Gastrocnemius medialis (tissue), 4 donors: ENCODE measurements around the gene RNF151. TPM values are rescaled to one million over a fixed set of nuclear protein-coding genes. Genes with fewer than 3 reads are reported as not detected.
A peak's percentile ranks its signal among the peaks of the same experiment; 100 is the strongest.

Source experiments
- ATAC-seq, 2 donors: fragments of 150-250 bp; one replicate each; pipeline ENCODE4 v1.9.1; 2016
- DNase-seq, 2 donors: peaks; one replicate each; pipeline ENCODE4 v3.0.0-alpha.2; 2019
- H3K27ac ChIP-seq, 4 donors: fragments of 200-600 bp; sonication (generic); 1 replicate in 1 of 4; 2 replicates in 3 of 4; pipeline ENCODE4 v1.5.1; 2016 to 2018; ENCODE audit warnings: mild to moderate bottlenecking in 2 of 4, moderate library complexity in 1 of 4
- H3K27me3 ChIP-seq, 3 donors: fragments of 200-600 bp; sonication (generic) in 2 of 3; 1 replicate in 1 of 3; 2 replicates in 2 of 3; pipeline versions ENCODE4 v1.5.1 to v1.6.0; 2016 to 2019; ENCODE audit warnings: mild to moderate bottlenecking in 1 of 3, moderate library complexity in 1 of 3
- H3K36me3 ChIP-seq, 2 donors: fragments of 200-600 bp; sonication (generic) in 1 of 2; one replicate each; pipeline ENCODE4 v1.5.1; 2017 to 2018
- H3K4me1 ChIP-seq, 2 donors: fragments of 200-600 bp; sonication (generic) in 1 of 2; one replicate each; pipeline ENCODE4 v1.5.1; 2016 to 2017; ENCODE audit warnings: mild to moderate bottlenecking in 2 of 2
- H3K4me3 ChIP-seq, 4 donors: fragments of 200-600 bp; sonication (generic) in 3 of 4; 1 replicate in 1 of 4; 2 replicates in 3 of 4; pipeline ENCODE4 v1.5.1; 2016 to 2019; ENCODE audit warnings: mild to moderate bottlenecking in 2 of 4
- H3K9me3 ChIP-seq, 3 donors: fragments of 200-600 bp; sonication (generic) in 2 of 3; 1 replicate in 1 of 3; 2 replicates in 2 of 3; pipeline ENCODE4 v1.5.1; 2016 to 2019
- CTCF ChIP-seq, 5 experiments: fragments of 450-650 bp in 3 of 5; fragments of 200-600 bp in 2 of 5; sonication (generic) in 2 of 5; IDR thresholded peaks in 4 of 5; conservative IDR thresholded peaks in 1 of 5; 1 replicate in 4 of 5; 2 replicates in 1 of 5; pipeline ENCODE4 v1.5.1; 2016 to 2019; ENCODE audit warnings: antibody characterized with exemption in 5 of 5, mild to moderate bottlenecking in 3 of 5, moderate library complexity in 3 of 5
- POLR2A ChIP-seq, 2 donors: fragments of 450-650 bp; IDR thresholded peaks; one replicate each; pipeline ENCODE4 v1.6.1; 2017; ENCODE audit warnings: antibody characterized with exemption in 2 of 2, mild to moderate bottlenecking in 2 of 2, moderate library complexity in 2 of 2
- in situ Hi-C, 4 donors: fragments of 200-750 bp; cut with MboI; loops; one replicate each; pipeline versions ENCODE4 v1.15.0 to v1.8.0; 2017; ENCODE audit warnings: low sequenced_read_pairs in 4 of 4
- intact Hi-C: fragments of 100-400 bp; cut with DNase I; formaldehyde crosslinking; loops from one replicate; pipeline ENCODE4 v1.15.1; 2023; ENCODE audit warnings: low total_unique reads
- total RNA-seq, 4 donors: library from RNA; depleted of rRNA; stranded (reverse); fragments of >200 nt; gene quantifications; one replicate each; pipeline versions ENCODE4 v1.1.0 to v1.2.3, GENCODE V29; 2016

The RNF151 gene
- total RNA-seq, 4 donors from 2014 or later: not detected

GRCh38 chr16:1984347-1985225 is 17.9 kb downstream of the RNF151 start:
- H3K27ac ChIP-seq: peak overlapping the region; percentile 52 to 83 (median 78)
- in situ Hi-C loops: no loop called here
- no peak for TF ChIP-seq POLR2A (IDR thresholded peaks at IDR 0.05)
- TF ChIP-seq CTCF (IDR thresholded peaks at IDR 0.05 in 4 of 5, conservative IDR thresholded peaks at IDR 0.05 in 1 of 5): no peak
- H3K9me3 ChIP-seq: no peaks in the 10 kb centered on the region
- H3K36me3 ChIP-seq: peaks cover 0 to 20% of the 10 kb centered on the region in 2 donors
- H3K4me3 ChIP-seq: peak overlapping the region; percentile 74 to 91 (median 86)
- H3K4me1 ChIP-seq: peaks cover 16 to 25% of the 10 kb centered on the region in 2 donors
- intact Hi-C loops: loop anchor here (10.0 kb wide), 1 partner anchor 370 kb away; the partner anchor contains the start of genes CRAMP1 and IFT140
- ATAC-seq: peak; percentile 6 to 23
- H3K27me3 ChIP-seq: peaks cover 12 to 14% (median 13%) of the 10 kb centered on the region in 3 donors
- no peak for DNase-seq

- ATAC-seq (no peak), DNase-seq (no peak)
- no peaks in the 10 kb centered on the region for H3K9me3 ChIP-seq
- intact Hi-C loops (loop anchor here (10.0 kb wide), 1 partner anchor 371 kb away; the partner anchor contains the start of genes CRAMP1 and IFT140), in situ Hi-C loops (no loop called here)
- peak overlapping the region in 2 of 4 donors; percentile 74 to 88 for H3K4me3 ChIP-seq
- TF ChIP-seq POLR2A (IDR thresholded peaks at IDR 0.05) (no peak), CTCF (IDR thresholded peaks at IDR 0.05 in 4 of 5, conservative IDR thresholded peaks at IDR 0.05 in 1 of 5) (no peak)
- H3K27ac ChIP-seq: no peak overlapping the region
- peaks cover 17 to 22% (median 21%) of the 10 kb centered on the region in 3 donors for H3K27me3 ChIP-seq
- peaks cover 0 to 20% of the 10 kb centered on the region in 2 donors for H3K36me3 ChIP-seq
- peaks cover 17 to 18% of the 10 kb centered on the region in 2 donors for H3K4me1 ChIP-seq
These were observed 19.0 kb downstream of the RNF151 start for GRCh38 chr16:1985466-1986150.

- intact Hi-C loops: loop anchor here (10.0 kb wide), 1 partner anchor 372 kb away; the partner anchor contains the start of genes CRAMP1 and IFT140
- no peaks in the 10 kb centered on the region for H3K9me3 ChIP-seq
- ATAC-seq (no peak), DNase-seq (no peak)
- peaks cover 19 to 29% of the 10 kb centered on the region in 2 donors for H3K4me1 ChIP-seq
- no peak overlapping the region for H3K4me3 ChIP-seq
- H3K27ac ChIP-seq: no peak overlapping the region
- peaks cover 0 to 20% of the 10 kb centered on the region in 2 donors for H3K36me3 ChIP-seq
- TF ChIP-seq POLR2A (IDR thresholded peaks at IDR 0.05) (no peak), CTCF (IDR thresholded peaks at IDR 0.05 in 4 of 5, conservative IDR thresholded peaks at IDR 0.05 in 1 of 5) (no peak)
- in situ Hi-C loops: no loop called here
- H3K27me3 ChIP-seq: peaks cover 30 to 35% (median 34%) of the 10 kb centered on the region in 3 donors
These were observed 20.5 kb downstream of the RNF151 start for GRCh38 chr16:1987198-1987597.

GRCh38 chr16:1989209-1990100 is 22.8 kb downstream of the RNF151 start, which contains the start of gene SYNGR3:
TSS of gene SYNGR3 (plus strand) at chr16:1989970. CDS start at chr16:1990103, 133 bp downstream.
- ATAC-seq (no peak), DNase-seq (no peak)
- H3K36me3 ChIP-seq: peaks cover 0 to 20% of the 10 kb centered on the region in 2 donors
- no peak for TF ChIP-seq CTCF (IDR thresholded peaks at IDR 0.05 in 4 of 5, conservative IDR thresholded peaks at IDR 0.05 in 1 of 5)
- TF ChIP-seq POLR2A (IDR thresholded peaks at IDR 0.05): no peak
- in situ Hi-C loops: no loop called here
- intact Hi-C loops: loop anchor here (10.0 kb wide), 1 partner anchor 375 kb away; the partner anchor contains the start of genes CRAMP1 and IFT140
- peaks cover 30 to 38% (median 34%) of the 10 kb centered on the region in 3 donors for H3K27me3 ChIP-seq
- H3K27ac ChIP-seq: no peak within 1 kb of the TSS
- peaks cover 16 to 27% of the 10 kb centered on the region in 2 donors for H3K4me1 ChIP-seq
- no peaks in the 10 kb centered on the region for H3K9me3 ChIP-seq
- H3K4me3 ChIP-seq: no peak within 1 kb of the TSS
